GM19043 (cell line): ENCODE results near the gene RABGAP1L.
"Not testable (repeated sequence)": the region's sequence is repeated elsewhere in the genome, so short reads cannot be mapped to it uniquely, and the experiment has no call there.

ENCODE experiments used
- ATAC-seq: cut with Tn5 transposase; IDR thresholded peaks from one replicate; pipeline ENCODE4 v1.9.1; 2021; ENCODE audit warnings: low read depth; ENCODE audit not compliant: unreplicated experiment

RABGAP1L gene

DNA sequence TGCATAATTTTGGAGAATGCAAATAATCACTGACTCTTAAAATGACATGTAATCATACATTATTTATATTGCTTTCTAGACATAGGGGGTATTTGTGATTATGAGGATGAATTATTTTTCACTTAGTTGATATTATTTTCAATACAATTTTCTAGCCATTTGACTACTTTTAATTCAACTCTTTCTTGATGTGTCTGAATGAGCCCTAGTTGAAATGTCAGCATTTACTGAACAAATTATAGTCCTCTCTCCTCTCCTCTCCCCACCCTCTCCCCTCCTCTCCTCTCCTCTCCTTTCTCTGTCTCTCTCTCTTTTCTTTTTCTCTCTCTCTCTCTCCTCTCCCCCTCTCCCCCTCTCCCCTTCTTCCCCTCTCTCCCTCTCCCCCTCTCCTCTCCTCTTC, 483.1 kb downstream of the RABGAP1L start:
- no peak for ATAC-seq

DNA sequence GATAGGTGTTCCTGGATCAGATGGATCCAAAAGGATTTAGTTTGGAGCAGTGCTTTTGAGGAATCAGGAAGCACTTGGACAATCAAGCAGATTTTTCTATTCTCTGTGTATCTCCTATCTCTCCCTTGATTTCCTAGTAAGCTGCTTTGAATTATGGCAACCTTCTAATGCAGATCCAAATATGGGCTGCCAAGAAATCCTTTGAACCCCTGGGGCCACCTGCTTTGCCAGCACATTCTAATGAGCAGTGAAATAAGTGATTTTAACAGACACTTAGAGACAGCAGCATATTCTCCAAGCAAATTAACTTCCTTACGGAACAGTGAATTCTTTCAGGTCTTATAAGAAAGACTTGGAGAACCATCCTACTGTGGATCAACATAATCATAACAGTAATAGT, 483.9 kb downstream of the RABGAP1L start:
- ATAC-seq: no peak

DNA sequence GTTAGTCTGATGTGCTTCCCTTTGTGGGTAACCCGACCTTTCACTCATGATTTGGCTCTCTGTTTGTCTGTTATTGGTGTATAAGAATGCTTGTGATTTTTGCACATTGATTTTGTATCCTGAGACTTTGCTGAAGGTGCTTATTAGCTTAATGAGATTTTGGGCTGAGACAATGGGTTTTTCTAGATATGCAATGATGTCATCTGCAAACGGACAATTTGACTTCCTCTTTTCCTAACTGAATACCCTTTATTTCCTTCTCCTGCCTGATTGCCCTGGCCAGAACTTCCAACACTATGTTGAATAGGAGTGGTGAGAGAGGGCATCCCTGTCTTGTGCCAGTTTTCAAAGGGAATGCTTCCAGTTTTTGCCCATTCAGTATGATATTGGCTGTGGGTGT, 490.3 kb downstream of the RABGAP1L start:
- ATAC-seq: not testable (repeated sequence)

DNA sequence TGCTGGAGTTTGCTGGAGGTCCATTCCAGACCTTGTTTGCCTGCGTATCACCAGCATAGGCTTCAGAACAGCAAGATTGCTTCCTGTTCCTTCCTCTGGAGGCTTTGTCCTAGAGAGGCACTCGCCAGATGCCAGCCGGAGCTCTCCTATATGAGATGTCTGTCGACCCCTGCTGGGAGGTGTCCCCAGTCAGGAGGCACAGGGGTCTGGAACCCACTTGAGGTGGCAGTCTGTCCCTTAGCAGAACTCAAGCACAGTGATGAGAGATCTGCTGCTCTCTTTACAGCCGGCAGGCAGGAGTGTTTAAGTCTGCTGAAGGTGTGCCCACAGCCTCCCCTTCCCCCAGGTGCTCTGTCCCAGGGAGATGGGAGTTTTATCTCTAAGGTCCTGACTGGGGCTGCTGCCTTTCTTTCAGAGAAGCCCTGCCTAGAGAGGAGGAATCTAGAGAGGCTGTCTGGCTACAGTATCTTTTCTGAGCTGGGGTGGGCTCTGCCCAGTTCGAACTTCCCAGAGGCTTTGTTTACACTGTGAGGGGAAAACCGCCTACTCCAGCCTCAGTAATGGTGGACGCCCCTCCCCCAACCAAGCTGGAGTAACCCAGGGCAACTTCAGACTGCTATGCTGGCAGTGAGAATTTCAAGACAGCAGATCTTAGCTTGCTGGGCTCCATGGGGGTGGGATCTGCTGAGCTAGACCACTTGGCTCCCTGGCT, 493.4 kb downstream of the RABGAP1L start:
- ATAC-seq: no peak

DNA sequence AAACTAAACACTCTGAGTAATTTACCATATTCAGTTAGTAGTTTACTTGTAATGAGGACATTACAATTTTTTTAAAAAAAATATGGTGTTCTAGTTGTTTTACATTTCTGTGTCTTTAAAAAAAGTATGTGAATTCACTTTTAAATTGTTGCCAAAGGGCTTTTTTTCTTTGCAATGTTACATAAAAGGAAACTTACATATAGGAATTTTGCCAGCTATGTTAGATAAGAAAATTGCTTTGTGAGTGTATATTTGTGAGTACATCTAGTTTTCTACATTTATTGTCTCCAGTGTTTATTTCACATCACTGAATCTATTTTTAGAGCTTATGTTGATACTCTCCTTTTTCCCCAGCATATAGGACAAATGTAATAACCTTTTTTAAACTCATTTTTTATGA, 495.2 kb downstream of the RABGAP1L start:
- ATAC-seq: no peak

DNA sequence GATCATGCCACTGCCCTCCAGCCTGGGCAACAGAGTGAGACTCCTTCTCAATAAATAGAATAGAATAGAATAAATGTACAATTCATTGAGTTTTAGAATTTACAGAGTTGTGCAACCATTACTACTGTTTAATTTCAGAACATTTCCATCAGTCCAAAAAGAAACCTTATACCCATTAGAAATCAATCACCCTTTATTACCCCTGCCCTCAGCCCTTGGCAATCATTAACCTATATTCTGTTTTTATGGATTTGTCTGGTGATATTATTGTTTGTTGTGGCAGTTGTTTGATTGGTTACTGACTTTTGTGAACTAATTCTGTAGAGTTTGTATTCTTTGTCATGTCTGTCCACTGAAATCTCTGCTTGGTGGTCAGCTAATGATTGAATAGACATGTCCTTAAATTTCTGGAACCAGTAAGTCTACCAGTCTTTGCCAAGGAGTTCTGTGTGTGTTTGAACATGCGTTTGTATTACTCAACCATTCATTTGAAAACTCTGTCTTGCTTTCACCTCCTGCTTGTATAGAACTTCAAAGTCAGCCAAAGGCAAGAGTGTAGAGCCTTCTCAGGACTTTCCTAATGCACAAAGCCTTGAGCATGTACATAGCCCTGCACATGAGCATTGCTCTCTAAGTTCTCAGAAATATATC, 497.2 kb downstream of the RABGAP1L start:
- ATAC-seq: no peak

DNA sequence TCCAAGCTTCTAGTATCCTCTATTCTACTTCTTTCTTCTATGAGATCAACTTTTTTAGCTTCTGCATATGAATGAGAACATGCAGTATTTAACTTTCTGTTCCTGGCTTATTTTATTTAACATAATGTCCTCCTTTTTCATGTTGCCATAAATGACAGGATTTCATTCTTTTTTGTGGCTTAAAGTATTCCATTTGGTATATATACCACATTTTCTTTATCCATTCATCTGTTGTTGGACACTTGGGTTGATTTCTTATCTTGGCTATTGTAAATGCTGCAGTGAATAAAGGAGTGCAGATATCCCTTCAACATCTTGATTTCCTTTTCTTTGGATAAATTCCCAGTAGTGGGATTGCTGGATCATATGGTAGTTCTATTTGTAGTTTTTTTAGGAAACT, 498.1 kb downstream of the RABGAP1L start:
- ATAC-seq: no peak

DNA sequence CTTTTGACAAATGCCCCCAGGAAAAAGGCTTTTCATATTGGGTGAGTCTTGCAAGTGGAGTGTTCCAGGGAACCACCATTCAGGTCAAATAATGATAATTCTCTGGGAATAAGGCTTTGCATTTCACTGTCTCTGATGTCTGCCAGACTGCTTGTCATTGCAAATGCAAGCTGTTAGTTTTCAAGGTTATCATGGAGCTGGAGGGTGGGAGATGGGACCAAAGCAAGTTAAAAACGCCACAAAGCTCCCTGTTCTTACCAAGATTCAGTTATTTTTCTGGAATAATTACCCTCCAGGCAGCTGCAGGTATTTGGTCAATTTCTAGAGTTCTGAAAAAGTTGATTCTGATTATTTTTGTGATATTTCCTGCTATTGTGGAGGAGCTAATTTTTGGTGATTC, 498.6 kb downstream of the RABGAP1L start:
- no peak for ATAC-seq

DNA sequence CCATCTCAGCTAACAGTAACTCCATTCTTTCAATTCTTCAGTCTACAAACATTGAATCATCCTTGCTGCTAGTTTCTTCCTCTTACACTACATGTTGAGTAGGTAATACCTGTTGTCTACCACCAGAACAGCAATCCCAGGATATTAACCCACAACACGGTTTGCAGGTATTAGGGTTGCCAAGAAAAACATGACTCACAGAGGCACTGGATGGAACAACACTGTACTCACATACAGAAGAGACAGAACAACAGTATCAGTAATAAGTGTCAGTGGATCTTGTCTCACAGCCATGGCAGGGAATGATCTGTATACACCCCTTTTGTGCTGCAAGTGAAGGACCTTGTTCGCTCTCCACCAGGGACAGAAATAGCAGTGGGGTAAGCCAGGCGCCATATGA, 500.5 kb downstream of the RABGAP1L start:
- no peak for ATAC-seq

DNA sequence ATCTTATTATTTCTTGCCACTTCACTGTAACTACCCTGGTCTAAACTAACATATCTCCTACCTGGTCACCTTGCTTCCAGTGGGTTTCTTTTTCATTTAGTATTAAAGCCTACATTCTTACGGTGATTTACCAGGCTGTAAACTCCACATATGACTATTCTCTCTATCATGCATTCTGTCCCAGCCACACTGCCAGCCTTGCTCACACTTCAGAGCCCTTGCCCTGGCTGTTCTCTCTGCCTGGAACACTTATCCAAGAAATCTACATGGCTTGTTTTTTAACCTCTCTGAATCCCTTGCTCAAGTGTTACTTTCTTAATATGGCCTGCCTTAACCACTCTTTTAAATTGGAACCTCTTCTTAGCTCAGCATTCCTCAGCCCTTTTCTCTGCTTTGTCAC, 501.2 kb downstream of the RABGAP1L start:
- ATAC-seq: no peak

DNA sequence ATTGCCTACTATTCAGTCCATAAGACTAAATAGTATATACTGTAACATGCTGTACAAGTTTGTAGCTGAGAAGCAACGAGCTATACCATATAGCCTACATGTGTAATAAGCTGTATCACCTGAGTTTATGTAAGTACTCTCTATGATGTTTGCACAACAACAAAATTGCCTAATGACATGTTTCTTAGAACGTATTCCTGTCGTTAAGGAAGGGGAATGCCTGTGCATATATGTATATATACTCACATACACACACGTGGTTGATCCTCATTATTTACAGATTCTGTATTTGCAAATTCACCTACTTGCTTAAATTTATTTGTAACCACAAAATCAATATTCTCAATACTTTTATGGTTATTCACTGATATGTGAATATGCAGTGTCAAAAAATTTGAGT, 504.0 kb downstream of the RABGAP1L start:
- no peak for ATAC-seq

DNA sequence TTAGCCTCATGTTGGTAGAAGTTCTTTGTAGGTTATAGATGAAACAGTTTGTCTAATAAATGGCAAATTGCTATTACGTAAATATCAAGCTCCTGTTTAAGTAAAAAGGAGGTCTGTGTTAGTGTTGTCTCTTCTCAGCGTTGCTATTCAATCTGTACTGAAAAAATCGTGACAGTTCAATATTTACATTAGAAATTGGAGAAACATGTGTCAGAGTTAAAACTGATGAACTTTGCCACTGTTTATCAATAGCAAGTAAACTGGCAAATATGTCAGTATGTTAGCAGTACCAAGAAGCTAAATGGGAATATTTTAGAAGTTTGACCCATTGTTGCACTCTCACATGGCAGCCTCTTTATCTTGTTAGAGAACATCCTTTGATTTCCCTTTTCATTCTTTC, 506.9 kb downstream of the RABGAP1L start:
- no peak for ATAC-seq

DNA sequence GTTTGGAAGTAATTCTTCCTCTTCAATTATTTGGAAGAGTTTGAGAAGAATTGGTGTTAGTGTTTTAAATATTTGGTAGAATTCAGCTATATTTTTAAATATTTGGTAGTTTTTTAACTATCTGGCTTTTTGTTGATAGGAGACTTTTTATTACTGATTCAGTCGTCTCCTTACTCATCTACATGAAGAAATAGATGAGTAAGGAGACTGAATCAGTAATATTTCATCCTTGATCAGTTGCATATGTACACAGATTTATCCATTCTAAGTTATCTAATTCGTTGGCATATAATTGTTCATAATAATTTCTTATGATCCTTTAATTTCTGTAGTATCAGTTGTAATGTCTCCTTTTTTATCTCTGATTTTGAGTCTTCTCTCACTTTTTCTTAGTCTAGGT, 512.5 kb downstream of the RABGAP1L start:
- ATAC-seq: no peak

DNA sequence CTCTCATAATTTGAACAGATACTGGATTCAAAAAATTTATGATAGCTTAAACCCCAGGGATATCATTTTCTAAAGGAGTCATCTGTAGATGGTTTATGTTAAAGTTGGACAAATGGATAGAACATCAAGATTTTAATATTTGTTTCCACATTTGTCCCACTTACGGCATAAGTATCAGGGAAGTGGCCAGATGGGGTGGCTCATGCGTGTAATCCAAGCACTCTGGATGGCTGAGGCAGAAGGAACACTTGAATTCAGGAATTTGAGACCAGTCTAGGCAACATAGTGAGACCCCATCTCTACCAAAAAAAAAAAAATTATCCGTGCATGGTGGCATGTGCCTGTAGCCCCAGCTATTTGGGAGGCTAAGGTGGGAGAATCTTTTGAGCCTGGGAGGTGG, 517.5 kb downstream of the RABGAP1L start:
- ATAC-seq: no peak

DNA sequence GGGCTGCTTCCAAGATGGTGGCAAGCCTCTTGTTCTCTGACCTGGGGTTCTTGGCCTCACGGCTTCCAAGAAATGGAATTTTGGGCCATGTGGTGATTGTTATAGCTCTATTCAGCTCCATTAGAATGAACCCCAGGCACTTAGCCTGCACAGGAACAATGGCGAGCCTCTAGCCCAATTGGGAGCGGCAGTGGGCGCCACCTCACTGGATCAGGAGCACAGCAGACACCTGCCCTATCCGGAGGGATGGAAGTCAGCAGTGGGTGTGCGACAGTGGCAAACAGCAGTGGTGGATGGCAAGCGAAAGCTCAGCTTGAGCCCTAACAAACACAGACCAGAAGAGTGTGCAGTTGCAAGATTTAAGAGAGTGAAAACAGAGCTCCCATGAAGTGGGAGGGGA, 519.3 kb downstream of the RABGAP1L start:
- ATAC-seq: no peak

DNA sequence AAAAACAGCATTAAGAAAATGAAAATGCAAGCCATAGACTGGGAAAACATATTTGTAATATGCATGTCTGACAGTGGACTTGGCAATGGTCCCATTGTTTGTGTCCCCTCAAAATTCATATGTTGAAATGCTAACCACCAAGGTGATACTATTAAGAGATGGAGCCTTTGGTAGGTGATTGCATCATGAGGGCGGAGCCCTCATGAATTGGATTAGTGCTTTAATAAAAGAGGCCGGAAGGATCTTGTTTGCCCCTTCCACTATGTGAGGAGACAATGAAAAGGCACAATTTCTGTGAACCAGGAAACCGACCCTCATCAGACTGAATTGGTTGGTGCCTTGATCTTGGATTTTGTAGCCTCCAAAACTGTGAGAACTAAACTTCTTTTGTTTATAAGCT, 520.8 kb downstream of the RABGAP1L start:
- ATAC-seq: no peak

DNA sequence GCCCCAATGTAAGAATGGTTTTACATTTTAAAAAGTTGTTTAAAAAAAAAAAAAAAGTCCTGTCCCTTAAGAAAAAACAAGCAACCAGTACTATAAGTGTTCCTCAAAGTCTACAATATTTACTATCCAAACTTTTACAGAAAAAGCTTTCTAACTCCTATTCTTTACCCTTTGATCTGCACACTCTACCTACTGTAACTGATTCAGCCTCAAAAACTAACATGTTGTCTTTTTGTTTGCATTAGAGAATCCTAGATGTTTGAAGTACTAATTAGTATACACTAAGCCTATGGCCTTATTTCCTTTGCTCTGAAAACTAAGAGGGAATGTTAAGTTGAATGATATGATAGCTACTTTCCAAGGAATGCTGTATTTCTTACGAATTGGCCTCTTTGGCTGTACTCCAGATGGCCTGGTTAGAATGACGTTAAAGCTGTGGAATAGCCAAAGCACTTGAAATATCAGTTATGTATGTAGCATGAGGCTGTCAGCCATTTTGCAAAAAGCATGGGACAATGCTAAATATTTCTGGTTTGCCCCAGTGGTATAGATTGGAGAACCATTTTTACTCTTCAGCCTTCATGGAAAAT, 523.2 kb downstream of the RABGAP1L start:
- ATAC-seq: no peak

DNA sequence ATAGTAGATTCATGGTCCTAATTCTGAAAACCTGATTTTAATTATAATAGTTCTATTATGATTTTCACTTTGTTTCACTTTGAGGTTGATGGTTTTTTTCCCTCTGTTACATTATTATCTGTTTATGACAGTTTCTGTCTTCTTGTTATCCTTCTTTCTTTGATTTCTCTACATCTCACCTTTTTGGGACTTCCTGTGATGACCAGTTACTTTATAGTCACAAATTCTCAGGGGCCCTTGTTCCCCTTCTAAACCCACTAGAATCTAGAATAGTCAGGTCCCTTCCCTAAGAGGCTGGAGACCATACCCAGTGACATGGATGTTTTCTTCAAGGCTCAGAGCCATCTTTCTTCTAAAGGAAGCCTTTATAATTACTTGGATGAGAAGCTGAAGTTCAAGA, 526.9 kb downstream of the RABGAP1L start:
- ATAC-seq: no peak

DNA sequence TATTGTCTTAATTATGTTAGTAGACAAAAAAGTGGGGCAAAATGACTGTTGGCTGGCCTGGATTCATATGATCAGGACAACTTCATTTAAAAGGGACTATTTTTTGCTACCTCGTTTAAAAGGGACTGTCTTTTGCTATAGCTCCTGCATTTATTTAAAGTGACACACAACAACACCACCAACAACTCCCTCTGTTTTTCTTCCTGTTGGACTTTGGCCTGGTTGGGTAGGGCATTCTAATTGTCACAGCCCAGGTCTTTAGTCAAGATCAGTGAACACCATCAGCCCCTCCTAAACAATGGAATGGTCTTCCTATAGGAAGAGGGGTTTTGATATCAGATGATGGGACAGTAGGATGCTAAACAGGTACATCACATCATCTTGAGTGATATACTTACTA, 530.2 kb downstream of the RABGAP1L start:
- ATAC-seq: no peak

DNA sequence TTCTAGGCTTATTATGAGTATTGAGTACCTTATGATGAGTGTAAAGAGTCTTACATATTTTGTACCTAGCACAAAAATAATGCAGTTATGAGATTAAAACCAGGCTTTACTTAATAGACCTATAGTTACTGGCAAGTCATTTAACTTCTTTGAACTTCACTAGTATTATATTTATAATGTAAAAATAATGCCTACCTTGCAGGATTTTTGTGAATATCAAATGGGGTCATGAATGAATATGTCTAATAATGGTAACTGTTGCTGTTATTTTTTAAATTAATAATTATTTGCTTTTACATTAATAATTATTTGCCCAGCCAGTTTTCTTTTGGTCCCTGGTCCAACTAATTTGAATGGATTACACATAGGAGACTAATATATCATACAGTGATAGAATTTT, 530.9 kb downstream of the RABGAP1L start:
- no peak for ATAC-seq

DNA sequence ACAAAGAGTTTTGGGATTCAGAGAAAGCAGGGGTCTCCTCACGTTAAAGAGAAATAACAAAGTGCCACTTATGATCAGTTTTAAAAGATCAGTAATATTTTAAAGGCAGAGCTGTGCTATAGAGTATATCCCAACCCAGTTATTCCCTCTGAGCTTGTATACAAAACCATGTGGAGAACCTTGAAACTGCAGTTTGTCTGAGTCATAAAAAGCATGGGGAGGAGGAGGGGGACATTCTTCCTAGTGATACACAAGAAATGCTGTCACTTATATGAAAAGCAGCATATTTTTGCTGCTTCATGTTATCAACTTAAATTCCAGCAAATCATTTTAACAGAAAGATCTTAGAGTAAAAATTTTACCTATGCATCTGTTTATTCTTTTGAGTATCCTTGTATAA, 533.0 kb downstream of the RABGAP1L start:
- no peak for ATAC-seq

DNA sequence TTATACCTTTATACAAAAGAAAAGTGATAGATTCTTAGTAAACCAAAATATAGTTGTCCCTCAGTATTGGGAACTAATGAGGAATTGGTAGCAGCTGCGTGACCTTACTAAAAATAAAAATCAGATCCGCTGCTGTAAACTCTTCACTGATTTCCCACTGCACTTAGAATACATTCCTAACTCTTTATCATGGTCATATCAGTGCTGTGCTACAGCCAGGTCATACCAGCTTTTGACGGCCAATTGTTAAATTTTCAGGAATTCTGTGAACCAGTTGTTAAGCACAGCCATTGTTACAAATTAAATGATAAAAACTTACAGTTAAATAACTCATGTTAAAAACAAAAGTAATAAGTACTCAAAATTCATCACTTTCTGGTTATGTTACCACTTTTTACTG, 533.8 kb downstream of the RABGAP1L start:
- no peak for ATAC-seq
